Astrocyte (in vitro differentiated cells and primary cell): Measurements from ENCODE around the gene OR13C8. TPM values are rescaled to one million over a fixed set of nuclear protein-coding genes. Genes with fewer than 3 reads are reported as not detected.

Experiments
- DNase-seq: peaks from one replicate; pipeline ENCODE4 v3.0.0-alpha.2; 2010; ENCODE audit warnings: low read depth
- FAIRE-seq: peaks from 2 replicates; lab custom pipeline; 2011; peaks lifted over from hg19 to GRCh38; lab: Jason Lieb, UNC
- H2AFZ ChIP-seq: 2 replicates; pipeline ENCODE4 v1.6.0; 2012; ENCODE audit warnings: low read depth, low read length, inconsistent platforms
- H3K27ac ChIP-seq: 2 replicates; pipeline ENCODE4 v1.5.1; 2011; ENCODE audit warnings: low read depth, low read length, inconsistent platforms
- H3K27me3 ChIP-seq: 2 replicates; pipeline ENCODE4 v1.6.0; 2011; ENCODE audit warnings: low read length, inconsistent platforms; ENCODE audit not compliant: insufficient read depth
- H3K36me3 ChIP-seq: 2 replicates; pipeline ENCODE4 v1.5.1; 2011; ENCODE audit warnings: low read length, inconsistent platforms; ENCODE audit not compliant: insufficient read depth
- H3K4me1 ChIP-seq: 2 replicates; pipeline ENCODE4 v1.5.1; 2011; ENCODE audit warnings: low read length, inconsistent platforms; ENCODE audit not compliant: insufficient read depth
- H3K4me2 ChIP-seq: 2 replicates; pipeline ENCODE4 v1.6.0; 2012; ENCODE audit warnings: low read length, inconsistent platforms
- H3K4me3 ChIP-seq: 2 replicates; pipeline ENCODE4 v1.5.1; 2011; ENCODE audit warnings: low read depth, mild to moderate bottlenecking, low read length, inconsistent platforms; ENCODE audit not compliant: insufficient read depth
- H3K79me2 ChIP-seq: 2 replicates; pipeline ENCODE4 v1.6.0; 2012; ENCODE audit warnings: mild to moderate bottlenecking, low read length, inconsistent platforms; ENCODE audit not compliant: insufficient read depth
- H3K9ac ChIP-seq: 2 replicates; pipeline ENCODE4 v1.6.0; 2012; ENCODE audit warnings: mild to moderate bottlenecking, low read length, inconsistent platforms
- H3K9me3 ChIP-seq: 2 replicates; pipeline ENCODE4 v1.5.1; 2012; ENCODE audit warnings: low read depth, mild to moderate bottlenecking, low read length, inconsistent platforms; ENCODE audit not compliant: insufficient read depth
- H4K20me1 ChIP-seq: 2 replicates; pipeline ENCODE4 v1.6.0; 2012; ENCODE audit warnings: low read length, inconsistent platforms; ENCODE audit not compliant: insufficient read depth
- H3K27ac Mint-ChIP-seq: one replicate; pipeline ENCODE4 v1.8.0; 2021; ENCODE audit warnings: mild to moderate bottlenecking, mixed read lengths; ENCODE audit not compliant: unreplicated experiment
- H3K27me3 Mint-ChIP-seq: one replicate; pipeline ENCODE4 v1.8.0; 2021; ENCODE audit warnings: low read depth, mixed read lengths; ENCODE audit not compliant: unreplicated experiment
- H3K36me3 Mint-ChIP-seq: one replicate; pipeline ENCODE4 v1.8.0; 2021; ENCODE audit warnings: low read depth, mixed read lengths; ENCODE audit not compliant: unreplicated experiment
- H3K4me1 Mint-ChIP-seq: one replicate; pipeline ENCODE4 v1.8.0; 2021; ENCODE audit warnings: low read depth, mixed read lengths; ENCODE audit not compliant: unreplicated experiment
- H3K4me3 Mint-ChIP-seq: one replicate; pipeline ENCODE4 v1.8.0; 2021; ENCODE audit warnings: mild to moderate bottlenecking, moderate library complexity, mixed read lengths; ENCODE audit not compliant: unreplicated experiment
- H3K9me3 Mint-ChIP-seq: one replicate; pipeline ENCODE4 v1.8.0; 2021; ENCODE audit warnings: mild to moderate bottlenecking, mixed read lengths; ENCODE audit not compliant: unreplicated experiment
- CTCF ChIP-seq: IDR thresholded peaks from 2 replicates; pipeline ENCODE4 v1.5.1; 2011; ENCODE audit warnings: low read depth, mild to moderate bottlenecking, inconsistent platforms, low read length, moderate library complexity; ENCODE audit not compliant: insufficient read depth
- EZH2 ChIP-seq: IDR thresholded peaks from 2 replicates; pipeline ENCODE4 v1.6.1; 2012; ENCODE audit warnings: mild to moderate bottlenecking, low read length, inconsistent platforms; ENCODE audit not compliant: insufficient read depth
- total RNA-seq: library from RNA; stranded (reverse); gene quantifications from 2 replicates; pipeline ENCODE4 v1.2.1, GENCODE V29; 2021

OR13C8 gene
- total RNA-seq, 1 donor from 2014 or later, result not detected

GRCh38 chr9:104618104-104618503 is 49.1 kb downstream of the OR13C8 start, which contains the start of gene OR13C9:
Gene OR13C9, minus strand, starts transcription at chr9:104618204. Its CDS starts 0 bp downstream, at chr9:104618204.
- no peaks in the 10 kb centered on the region for H3K4me1 Mint-ChIP-seq
- Histone ChIP-seq H2AFZ (no peak within 1 kb of the TSS), H3K36me3 (no peaks in the 10 kb centered on the region), H3K9me3 (no peaks in the 10 kb centered on the region), H3K4me3 (no peak within 1 kb of the TSS), H3K27me3 (no peaks in the 10 kb centered on the region), H4K20me1 (no peaks in the 10 kb centered on the region), H3K27ac (no peak within 1 kb of the TSS), H3K9ac (no peak within 1 kb of the TSS), H3K79me2 (no peaks in the 10 kb centered on the region), H3K4me2 (no peak within 1 kb of the TSS), H3K4me1 (no peaks in the 10 kb centered on the region)
- FAIRE-seq (no peak), DNase-seq (no peak)
- H3K36me3 Mint-ChIP-seq, result no peaks in the 10 kb centered on the region
- TF ChIP-seq CTCF (no peak), EZH2 (no peak)
- H3K9me3 Mint-ChIP-seq, result peaks cover 4% of the 10 kb centered on the region
- H3K27me3 Mint-ChIP-seq, result peaks cover 2% of the 10 kb centered on the region
- H3K4me3 Mint-ChIP-seq, result no peak within 1 kb of the TSS
- H3K27ac Mint-ChIP-seq, result no peak within 1 kb of the TSS

Other genes starting within 250 kb of the OR13C8 start
- gene OR13F1, start 64.9 kb upstream of the OR13C8 start, total RNA-seq, result not detected in 2 replicates
- gene OR13C4, start 42.0 kb upstream of the OR13C8 start, total RNA-seq, result not detected in 2 replicates
- gene OR13C3, start 32.3 kb upstream of the OR13C8 start, total RNA-seq, result not detected in 2 replicates
- not detected in 2 replicates for gene OR13C5, start 30.2 kb downstream of the OR13C8 start, total RNA-seq
- not detected in 2 replicates for gene OR13C2, start 36.5 kb downstream of the OR13C8 start, total RNA-seq
- gene OR13C9, start 49.0 kb downstream of the OR13C8 start, total RNA-seq, result not detected in 2 replicates
- gene OR13D1, start 125.3 kb downstream of the OR13C8 start, total RNA-seq, result not detected in 2 replicates
- gene NIPSNAP3A, start 178.5 kb downstream of the OR13C8 start, total RNA-seq, result 25.9 and 28.2 TPM in 2 replicates
- gene NIPSNAP3B, start 195.0 kb downstream of the OR13C8 start, total RNA-seq, result 0.23 and 0.91 TPM in 2 replicates